Measurements from ENCODE around the gene PNKD. TPM values are rescaled to one million over a fixed set of nuclear protein-coding genes. Genes with fewer than 3 reads are reported as not detected.
"Not testable (repeated sequence)": the region's sequence is repeated elsewhere in the genome, so short reads cannot be mapped to it uniquely, and the experiment has no call there.

PNKD gene
- total and polyA plus RNA-seq, 12 donors: 48.8 to 181 (median 87.4) TPM

GRCh38 chr2:218306184-218306920, 36.0 kb downstream of the PNKD start:
- no peaks in the 10 kb centered on the region for H3K4me1 ChIP-seq (replicated peaks in 1 of 2)
- H3K36me3 ChIP-seq (replicated peaks in 1 of 2): no peaks in the 10 kb centered on the region
- intact Hi-C loops (cut with DNase I): loop anchor here (10.0 kb wide), 2 partner anchors 48 to 158 kb away; partner anchors contain the start of gene CATIP (in 1 of the 2)
- H3K4me3 ChIP-seq: no peak overlapping the region
- no peak for TF ChIP-seq CTCF (IDR thresholded peaks at IDR 0.05)
- TF ChIP-seq POLR2A (IDR thresholded peaks at IDR 0.05): no peak
- WGBS, 4 donors: 89 to 92% (median 91%) methylated on average over 9 of the region's 9 CpGs
- H3K9me3 ChIP-seq (replicated peaks in 1 of 3): no peaks in the 10 kb centered on the region
- DNase-seq: no peak
- no peaks in the 10 kb centered on the region for H3K27me3 ChIP-seq
- H3K27ac ChIP-seq: no peak overlapping the region

- no peak for TF ChIP-seq CTCF (IDR thresholded peaks at IDR 0.05)
- TF ChIP-seq POLR2A (IDR thresholded peaks at IDR 0.05): no peak
- H3K27ac ChIP-seq: no peak overlapping the region
- no peaks in the 10 kb centered on the region for H3K9me3 ChIP-seq (replicated peaks in 1 of 3)
- H3K27me3 ChIP-seq: no peaks in the 10 kb centered on the region
- peak in 5 of 7 donors; percentile 40 to 66 (median 53) for DNase-seq
- intact Hi-C loops (cut with DNase I): loop anchor here (10.0 kb wide), 2 partner anchors 47 to 157 kb away; partner anchors contain the start of gene CATIP (in 1 of the 2)
- no peaks in the 10 kb centered on the region for H3K36me3 ChIP-seq (replicated peaks in 1 of 2)
- WGBS, 4 donors: 66 to 77% (median 74%) methylated on average over 6 of the region's 6 CpGs
- no peaks in the 10 kb centered on the region for H3K4me1 ChIP-seq (replicated peaks in 1 of 2)
- no peak overlapping the region for H3K4me3 ChIP-seq
These were observed 37.2 kb downstream of the PNKD start for GRCh38 chr2:218307415-218308090.

- no peak for TF ChIP-seq POLR2A (IDR thresholded peaks at IDR 0.05)
- TF ChIP-seq CTCF (IDR thresholded peaks at IDR 0.05): no peak
- intact Hi-C loops (cut with DNase I): no loop called here
- no peak for DNase-seq
- no peaks in the 10 kb centered on the region for H3K36me3 ChIP-seq (replicated peaks in 1 of 2)
- H3K4me3 ChIP-seq: no peak overlapping the region
- WGBS, 4 donors: 86 to 93% (median 90%) methylated on average over 9 to 11 of the region's 11 CpGs
- H3K4me1 ChIP-seq (replicated peaks in 1 of 2): no peaks in the 10 kb centered on the region
- H3K27ac ChIP-seq: no peak overlapping the region
- no peaks in the 10 kb centered on the region for H3K27me3 ChIP-seq
- no peaks in the 10 kb centered on the region for H3K9me3 ChIP-seq (replicated peaks in 1 of 3)
These were observed 40.7 kb downstream of the PNKD start for GRCh38 chr2:218310853-218311540.

GRCh38 chr2:218311541-218312266, 41.4 kb downstream of the PNKD start:
- H3K4me3 ChIP-seq; H3K9me3 ChIP-seq (replicated peaks in 1 of 3); DNase-seq; H3K4me1 ChIP-seq (replicated peaks in 1 of 2); intact Hi-C loops (cut with DNase I); H3K36me3 ChIP-seq (replicated peaks in 1 of 2); H3K27ac ChIP-seq; H3K27me3 ChIP-seq: not testable (repeated sequence)
- 78 to 83% (median 80%) methylated on average over 11 of the region's 11 CpGs for WGBS, 4 donors

Measured in adrenal gland (tissue), 12 donors.